ENCODE measurements around the gene ZNF726.
"Not testable (repeated sequence)": the region's sequence is repeated elsewhere in the genome, so short reads cannot be mapped to it uniquely, and the experiment has no call there.

The ZNF726 gene

DNA sequence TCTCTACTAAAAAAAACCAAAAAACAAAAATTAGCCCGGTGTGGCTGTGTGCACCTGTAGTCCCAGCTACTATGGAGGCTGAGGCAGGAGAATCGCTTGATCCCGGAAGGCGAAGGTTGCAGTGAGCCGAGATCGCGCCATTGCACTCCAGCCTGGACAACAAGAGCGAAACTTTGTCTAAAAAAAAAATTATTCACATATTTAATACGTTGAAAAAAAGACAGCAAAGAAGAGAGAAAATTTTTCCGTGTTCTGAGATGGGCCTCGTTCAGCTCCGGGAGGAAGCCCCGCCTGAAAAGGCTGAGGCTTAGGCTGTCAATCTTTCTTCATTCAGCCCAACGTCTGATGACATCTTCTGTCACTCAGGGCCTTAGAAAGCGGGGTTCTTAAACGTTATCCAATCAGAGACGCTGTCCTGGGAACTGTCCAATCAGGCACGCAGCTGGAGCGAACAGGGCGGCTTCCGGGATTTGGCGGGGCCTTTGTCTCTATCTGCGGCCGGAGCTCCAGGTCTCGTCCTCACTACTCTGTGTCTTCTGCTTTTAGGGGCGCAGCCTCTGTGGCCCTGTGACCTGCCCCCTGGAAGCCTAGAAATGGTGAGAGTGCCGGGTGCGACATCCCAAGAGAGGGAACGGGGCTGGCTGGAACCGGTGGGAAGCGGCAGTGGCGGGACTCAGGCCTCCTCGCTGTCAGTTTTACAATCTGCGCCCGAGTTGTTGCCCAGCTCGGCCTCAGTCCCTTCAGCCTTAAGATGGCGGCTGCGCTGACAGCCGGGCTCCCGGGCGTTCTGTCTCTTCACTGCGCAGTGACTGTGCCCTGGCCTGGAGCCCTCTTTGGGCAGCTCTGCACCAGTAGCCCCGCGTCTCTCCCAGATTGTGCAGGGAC, at the start of gene ZNF726:
Gene ZNF726, plus strand, starts transcription at position 485 of the 885 bp plus-strand sequence. Its CDS starts 109 bp downstream, at position 594.
- no peak within 1 kb of the TSS for H3K27ac ChIP-seq (ENCODE audit: low read length)
- no peaks in the 10 kb centered on the region for H3K36me3 ChIP-seq (ENCODE audit: control insufficient read depth in 1 of 2, insufficient read depth in 2 of 2, low read length in 2 of 2)
- no peaks in the 10 kb centered on the region for H3K9me3 ChIP-seq (ENCODE audit: control insufficient read depth in 1 of 2, low read length in 2 of 2)
- no peaks in the 10 kb centered on the region for H3K4me1 ChIP-seq (ENCODE audit: control insufficient read depth in 1 of 2, insufficient read depth in 2 of 2, low read length in 2 of 2)
- no peaks in the 10 kb centered on the region for H3K27me3 ChIP-seq (ENCODE audit: low read depth, low read length)
- H3K4me3 ChIP-seq (ENCODE audit: low read depth in 1 of 2, low read length in 2 of 2) = peak within 1 kb of the TSS; percentile 66 to 87

DNA sequence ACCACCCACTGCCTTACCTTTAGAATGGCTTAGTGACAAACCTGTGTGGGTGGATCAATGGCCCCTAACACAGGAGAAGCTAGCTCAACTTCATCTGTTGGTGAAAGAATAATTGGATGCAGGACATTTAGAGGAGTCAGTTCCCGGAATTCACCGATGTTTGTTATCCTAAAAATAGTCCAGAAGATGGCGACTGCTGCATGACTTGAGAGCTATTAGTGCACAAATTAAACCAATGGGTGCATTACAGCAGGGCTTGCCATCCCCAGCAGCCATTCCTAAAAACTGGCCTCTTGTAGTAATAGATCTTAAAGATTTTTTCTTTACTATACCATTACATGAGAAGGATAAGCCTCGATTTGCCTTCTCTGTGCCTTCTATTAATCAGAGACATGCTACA, 46.8 kb upstream of the ZNF726 start:
- Histone ChIP-seq H3K27me3 (ENCODE audit: low read depth, low read length) (no peaks in the 10 kb centered on the region), H3K4me1 (ENCODE audit: control insufficient read depth in 1 of 2, insufficient read depth in 2 of 2, low read length in 2 of 2) (no peaks in the 10 kb centered on the region), H3K36me3 (ENCODE audit: control insufficient read depth in 1 of 2, insufficient read depth in 2 of 2, low read length in 2 of 2) (no peaks in the 10 kb centered on the region), H3K27ac (ENCODE audit: low read length) (no peak overlapping the region), H3K4me3 (ENCODE audit: low read depth in 1 of 2, low read length in 2 of 2) (no peak overlapping the region), H3K9me3 (ENCODE audit: control insufficient read depth in 1 of 2, low read length in 2 of 2) (no peaks in the 10 kb centered on the region)

DNA sequence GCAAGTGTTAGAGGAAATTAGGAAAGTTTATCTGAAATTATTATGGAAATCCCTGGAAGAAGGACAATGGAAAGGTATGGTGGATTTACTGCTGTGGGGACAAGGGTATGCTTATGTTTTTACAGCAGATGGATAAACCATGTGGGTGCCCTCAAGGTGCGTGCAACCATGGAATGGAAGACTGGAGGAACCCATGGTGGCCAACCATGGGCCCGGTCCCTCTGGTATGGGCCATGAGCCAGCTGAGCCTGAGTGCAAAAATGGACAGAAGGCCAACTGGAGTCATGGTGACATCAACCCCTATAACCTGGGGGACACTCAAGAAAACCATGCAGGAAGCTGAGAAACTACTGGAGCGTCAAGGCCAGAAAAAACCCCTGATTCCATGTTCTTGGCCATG, 46.1 kb upstream of the ZNF726 start:
- Histone ChIP-seq H3K36me3 (ENCODE audit: control insufficient read depth in 1 of 2, insufficient read depth in 2 of 2, low read length in 2 of 2) (no peaks in the 10 kb centered on the region), H3K27me3 (ENCODE audit: low read depth, low read length) (no peaks in the 10 kb centered on the region), H3K4me1 (ENCODE audit: control insufficient read depth in 1 of 2, insufficient read depth in 2 of 2, low read length in 2 of 2) (no peaks in the 10 kb centered on the region), H3K9me3 (ENCODE audit: control insufficient read depth in 1 of 2, low read length in 2 of 2) (no peaks in the 10 kb centered on the region), H3K4me3 (ENCODE audit: low read depth in 1 of 2, low read length in 2 of 2) (no peak overlapping the region), H3K27ac (ENCODE audit: low read length) (no peak overlapping the region)

DNA sequence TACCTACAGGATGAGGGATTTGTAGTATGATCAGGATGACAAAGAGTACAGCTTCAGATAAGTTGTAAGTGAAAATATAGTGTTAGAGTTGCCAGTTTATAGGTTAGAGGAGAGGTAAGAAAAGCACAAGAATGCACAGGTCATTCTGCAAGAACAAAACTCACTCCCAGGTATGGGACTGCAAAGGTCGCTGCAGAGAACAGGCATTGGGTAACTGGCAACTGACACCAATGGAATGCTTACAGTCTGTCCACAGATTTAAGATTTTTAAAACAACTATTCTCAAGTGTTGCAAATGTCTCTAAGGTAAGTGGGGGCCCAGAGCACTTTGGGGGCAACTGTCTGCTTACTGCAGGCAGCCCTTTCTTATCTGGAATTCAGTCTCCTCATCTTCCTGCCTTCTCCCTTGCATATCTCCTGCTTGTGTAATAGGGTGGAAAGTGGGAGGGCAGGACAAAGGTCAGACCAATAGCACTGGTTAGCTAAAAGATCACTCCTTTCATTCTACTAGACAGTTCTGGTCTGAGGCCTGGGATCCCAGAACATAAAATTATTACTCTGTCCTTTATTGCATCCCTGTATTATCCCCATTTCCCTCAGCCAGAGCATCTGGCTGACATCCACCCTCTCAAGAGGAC, 42.3 kb upstream of the ZNF726 start:
- no peaks in the 10 kb centered on the region for H3K36me3 ChIP-seq (ENCODE audit: control insufficient read depth in 1 of 2, insufficient read depth in 2 of 2, low read length in 2 of 2)
- no peaks in the 10 kb centered on the region for H3K9me3 ChIP-seq (ENCODE audit: control insufficient read depth in 1 of 2, low read length in 2 of 2)
- H3K27ac ChIP-seq (ENCODE audit: low read length) = no peak overlapping the region
- H3K4me1 ChIP-seq (ENCODE audit: control insufficient read depth in 1 of 2, insufficient read depth in 2 of 2, low read length in 2 of 2) = no peaks in the 10 kb centered on the region
- H3K4me3 ChIP-seq (ENCODE audit: low read depth in 1 of 2, low read length in 2 of 2) = no peak overlapping the region
- H3K27me3 ChIP-seq (ENCODE audit: low read depth, low read length) = no peaks in the 10 kb centered on the region

DNA sequence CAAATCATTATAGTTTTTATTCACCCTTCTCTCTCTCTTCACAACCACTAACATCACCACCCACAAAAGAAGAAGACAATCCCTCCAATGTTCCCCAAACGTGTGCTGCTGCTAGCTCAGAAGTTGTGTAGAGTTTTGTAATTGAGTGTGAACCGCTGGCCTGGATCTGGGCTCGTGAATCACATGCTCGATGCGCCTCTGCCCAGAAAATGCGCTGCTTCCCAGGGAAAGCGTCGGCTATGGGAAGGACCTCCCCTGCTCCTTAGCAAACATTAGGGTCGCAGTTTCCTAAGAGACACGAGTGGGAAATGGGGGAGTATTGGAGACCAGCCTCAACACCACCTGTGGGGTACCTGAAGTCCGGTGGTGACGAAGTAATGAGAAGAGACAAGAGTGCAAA, 38.4 kb upstream of the ZNF726 start:
- no peak overlapping the region for H3K27ac ChIP-seq (ENCODE audit: low read length)
- H3K36me3 ChIP-seq (ENCODE audit: control insufficient read depth in 1 of 2, insufficient read depth in 2 of 2, low read length in 2 of 2) = no peaks in the 10 kb centered on the region
- no peaks in the 10 kb centered on the region for H3K27me3 ChIP-seq (ENCODE audit: low read depth, low read length)
- no peak overlapping the region for H3K4me3 ChIP-seq (ENCODE audit: low read depth in 1 of 2, low read length in 2 of 2)
- peaks cover 0 to 12% of the 10 kb centered on the region in 2 donors for H3K9me3 ChIP-seq (ENCODE audit: control insufficient read depth in 1 of 2, low read length in 2 of 2)
- no peaks in the 10 kb centered on the region for H3K4me1 ChIP-seq (ENCODE audit: control insufficient read depth in 1 of 2, insufficient read depth in 2 of 2, low read length in 2 of 2)

DNA sequence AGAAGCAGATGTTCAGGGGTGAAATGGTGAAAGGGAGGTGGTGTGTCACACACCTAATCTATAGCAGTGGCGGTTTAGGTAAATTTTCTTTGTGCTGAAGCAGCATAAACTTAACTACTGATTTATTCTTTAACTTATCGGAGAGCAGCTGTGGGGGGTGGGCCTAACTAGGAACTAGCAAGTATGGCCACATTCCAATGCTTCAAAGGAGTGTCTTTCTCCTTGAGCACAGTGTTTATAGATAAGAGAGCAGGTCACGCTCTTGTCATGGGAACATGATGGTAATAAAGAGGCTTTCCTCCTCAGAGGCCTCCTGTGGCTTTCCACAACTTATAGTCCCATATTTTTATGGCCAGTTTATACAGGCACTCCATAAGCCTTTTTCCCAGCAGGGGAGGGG, 37.9 kb upstream of the ZNF726 start:
- H3K4me3 ChIP-seq (ENCODE audit: low read depth in 1 of 2, low read length in 2 of 2); H3K36me3 ChIP-seq (ENCODE audit: control insufficient read depth in 1 of 2, insufficient read depth in 2 of 2, low read length in 2 of 2); H3K27ac ChIP-seq (ENCODE audit: low read length); H3K4me1 ChIP-seq (ENCODE audit: control insufficient read depth in 1 of 2, insufficient read depth in 2 of 2, low read length in 2 of 2); H3K27me3 ChIP-seq (ENCODE audit: low read depth, low read length): not testable (repeated sequence)
- peaks cover 0 to 12% of the 10 kb centered on the region in 2 donors for H3K9me3 ChIP-seq (ENCODE audit: control insufficient read depth in 1 of 2, low read length in 2 of 2)

DNA sequence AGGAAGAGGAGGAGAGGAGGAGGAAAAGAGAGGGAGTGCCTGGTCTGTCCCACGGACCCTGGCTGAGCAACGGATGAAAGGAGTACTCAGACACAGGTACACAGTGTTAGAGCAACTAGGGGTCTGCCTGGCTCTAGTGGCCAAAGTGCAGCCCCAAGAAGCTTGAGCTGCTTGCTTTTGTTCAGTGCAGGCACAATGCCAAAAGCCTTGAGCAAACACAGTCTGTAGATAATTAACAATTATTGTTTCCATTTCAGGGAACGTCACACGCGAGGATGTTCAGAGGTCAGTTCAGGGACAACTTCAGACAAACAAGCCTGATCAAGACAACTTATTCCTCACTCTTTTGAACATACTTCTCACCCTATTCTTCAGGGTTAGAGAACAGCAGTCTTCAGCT, 32.2 kb upstream of the ZNF726 start:
- Histone ChIP-seq H3K27ac (ENCODE audit: low read length) (no peak overlapping the region), H3K36me3 (ENCODE audit: control insufficient read depth in 1 of 2, insufficient read depth in 2 of 2, low read length in 2 of 2) (no peaks in the 10 kb centered on the region), H3K27me3 (ENCODE audit: low read depth, low read length) (no peaks in the 10 kb centered on the region), H3K4me3 (ENCODE audit: low read depth in 1 of 2, low read length in 2 of 2) (no peak overlapping the region), H3K9me3 (ENCODE audit: control insufficient read depth in 1 of 2, low read length in 2 of 2) (peaks cover 0 to 12% of the 10 kb centered on the region in 2 donors), H3K4me1 (ENCODE audit: control insufficient read depth in 1 of 2, insufficient read depth in 2 of 2, low read length in 2 of 2) (no peaks in the 10 kb centered on the region)

DNA sequence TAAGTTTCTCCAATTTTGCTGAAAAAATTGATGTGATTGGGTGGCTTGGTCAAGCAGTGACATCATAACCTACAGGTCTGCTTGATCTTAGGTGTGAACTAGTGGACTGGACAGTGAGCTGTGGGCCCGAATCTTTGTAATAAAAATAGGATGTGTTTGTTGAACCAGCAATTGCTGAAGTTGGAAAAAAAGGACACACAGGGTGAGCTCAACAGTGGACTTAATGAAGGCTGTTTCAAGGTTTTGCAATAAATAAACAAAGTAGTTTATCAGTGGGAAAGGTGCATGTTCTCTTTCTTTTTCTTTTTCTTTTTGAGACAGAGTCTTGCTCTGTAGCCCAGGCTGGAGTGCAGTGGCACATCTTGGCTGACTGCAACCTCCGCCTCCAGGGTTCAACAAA, 30.3 kb upstream of the ZNF726 start:
- Histone ChIP-seq H3K4me1 (ENCODE audit: control insufficient read depth in 1 of 2, insufficient read depth in 2 of 2, low read length in 2 of 2) (no peaks in the 10 kb centered on the region), H3K27me3 (ENCODE audit: low read depth, low read length) (no peaks in the 10 kb centered on the region), H3K27ac (ENCODE audit: low read length) (no peak overlapping the region), H3K9me3 (ENCODE audit: control insufficient read depth in 1 of 2, low read length in 2 of 2) (peaks cover 3 to 19% of the 10 kb centered on the region in 2 donors), H3K36me3 (ENCODE audit: control insufficient read depth in 1 of 2, insufficient read depth in 2 of 2, low read length in 2 of 2) (no peaks in the 10 kb centered on the region), H3K4me3 (ENCODE audit: low read depth in 1 of 2, low read length in 2 of 2) (no peak overlapping the region)

DNA sequence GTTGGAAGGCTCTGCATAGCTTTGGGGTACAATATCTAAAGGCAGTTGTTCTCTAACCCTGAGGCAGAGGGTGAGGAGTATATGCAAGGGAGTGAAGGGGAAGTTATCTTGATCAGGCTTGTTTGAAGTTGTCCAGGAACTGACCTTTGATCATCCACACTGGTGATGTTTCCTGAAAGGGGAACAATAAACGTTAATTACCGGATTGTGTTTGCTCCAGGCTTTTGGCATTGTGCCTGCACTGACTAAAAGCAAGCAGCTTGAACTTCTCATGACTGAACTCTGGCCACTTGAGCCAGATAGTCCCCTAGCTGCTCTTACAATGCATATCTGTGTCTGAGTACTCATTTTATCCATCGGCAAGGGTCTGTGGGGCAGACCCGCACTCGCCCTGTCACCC, 27.0 kb upstream of the ZNF726 start:
- no peaks in the 10 kb centered on the region for H3K36me3 ChIP-seq (ENCODE audit: control insufficient read depth in 1 of 2, insufficient read depth in 2 of 2, low read length in 2 of 2)
- no peaks in the 10 kb centered on the region for H3K27me3 ChIP-seq (ENCODE audit: low read depth, low read length)
- H3K4me1 ChIP-seq (ENCODE audit: control insufficient read depth in 1 of 2, insufficient read depth in 2 of 2, low read length in 2 of 2) = no peaks in the 10 kb centered on the region
- no peak overlapping the region for H3K4me3 ChIP-seq (ENCODE audit: low read depth in 1 of 2, low read length in 2 of 2)
- no peak overlapping the region for H3K27ac ChIP-seq (ENCODE audit: low read length)
- peaks cover 3 to 6% of the 10 kb centered on the region in 2 donors for H3K9me3 ChIP-seq (ENCODE audit: control insufficient read depth in 1 of 2, low read length in 2 of 2)

DNA sequence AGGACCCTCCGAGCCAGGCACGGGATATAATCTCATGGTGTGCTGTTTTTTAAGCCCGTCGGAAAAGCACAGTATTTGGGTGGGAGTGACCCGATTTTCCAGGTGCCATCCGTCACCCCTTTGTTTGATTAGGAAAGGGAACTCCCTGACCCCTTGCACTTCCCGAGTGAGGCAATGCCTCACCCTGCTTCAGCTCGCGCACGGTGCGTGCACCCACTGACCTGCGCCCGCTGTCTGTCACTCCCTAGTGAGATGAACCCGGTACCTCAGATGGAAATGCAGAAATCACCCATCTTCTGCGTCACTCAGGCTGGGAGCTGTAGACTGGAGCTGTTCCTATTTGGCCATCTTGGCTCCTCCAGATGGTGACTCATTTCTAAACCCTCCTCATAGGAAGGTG, 18.6 kb upstream of the ZNF726 start:
- not testable (repeated sequence) for H3K4me1 ChIP-seq (ENCODE audit: control insufficient read depth in 1 of 2, insufficient read depth in 2 of 2, low read length in 2 of 2); H3K9me3 ChIP-seq (ENCODE audit: control insufficient read depth in 1 of 2, low read length in 2 of 2); H3K27ac ChIP-seq (ENCODE audit: low read length)

DNA sequence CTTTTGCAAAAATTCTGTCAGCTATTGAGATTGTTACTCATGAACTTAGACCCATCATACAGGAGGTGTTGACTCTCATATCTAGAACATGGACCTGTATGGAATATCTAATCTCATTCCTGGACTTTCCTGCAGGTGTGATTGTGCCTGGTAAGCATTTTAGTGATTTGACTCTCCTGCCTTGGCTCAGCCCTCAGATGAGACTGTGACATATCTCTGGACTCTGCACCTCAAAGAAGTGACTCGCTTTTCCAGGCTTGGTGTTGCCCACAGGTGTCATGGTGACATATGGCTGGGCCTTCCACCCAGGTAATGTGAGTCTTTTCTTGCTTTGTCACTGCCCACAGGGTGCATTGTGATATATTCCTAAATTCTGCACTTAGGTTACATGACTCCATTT, 17.8 kb upstream of the ZNF726 start:
- Histone ChIP-seq H3K9me3 (ENCODE audit: control insufficient read depth in 1 of 2, low read length in 2 of 2) (peaks cover 4 to 10% of the 10 kb centered on the region in 2 donors), H3K4me1 (ENCODE audit: control insufficient read depth in 1 of 2, insufficient read depth in 2 of 2, low read length in 2 of 2) (no peaks in the 10 kb centered on the region), H3K4me3 (ENCODE audit: low read depth in 1 of 2, low read length in 2 of 2) (no peak overlapping the region), H3K27ac (ENCODE audit: low read length) (no peak overlapping the region), H3K27me3 (ENCODE audit: low read depth, low read length) (no peaks in the 10 kb centered on the region), H3K36me3 (ENCODE audit: control insufficient read depth in 1 of 2, insufficient read depth in 2 of 2, low read length in 2 of 2) (no peaks in the 10 kb centered on the region)

More for the DNA sequence above, 18.6 kb upstream of the ZNF726 start:
- not testable (repeated sequence) for H3K27me3 ChIP-seq (ENCODE audit: low read depth, low read length); H3K4me3 ChIP-seq (ENCODE audit: low read depth in 1 of 2, low read length in 2 of 2); H3K36me3 ChIP-seq (ENCODE audit: control insufficient read depth in 1 of 2, insufficient read depth in 2 of 2, low read length in 2 of 2)

Measured in muscle layer of duodenum (tissue), 2 donors.